Measurements from ENCODE around the gene ROGDI. TPM values are rescaled to one million over a fixed set of nuclear protein-coding genes. Genes with fewer than 3 reads are reported as not detected.

Gene ROGDI
- total and polyA plus RNA-seq, 7 donors, result 23.4 to 72.8 (median 47.9) TPM

GRCh38 chr16:4836727-4837126 lies 34.3 kb upstream of the ROGDI start:
- Histone ChIP-seq H3K36me3 (peaks cover 22 to 93% (median 39%) of the 10 kb centered on the region in 4 donors), H3K4me1 (no peaks in the 10 kb centered on the region), H3K9me3 (no peaks in the 10 kb centered on the region), H3K4me3 (no peak overlapping the region), H3K27me3 (no peaks in the 10 kb centered on the region), H3K27ac (no peak overlapping the region)
- TF ChIP-seq POLR2AphosphoS5 (IDR thresholded peaks at IDR 0.05), result no peak
- TF ChIP-seq POLR2A (IDR thresholded peaks at IDR 0.05), result no peak
- no peak for TF ChIP-seq EP300 (IDR thresholded peaks at IDR 0.05)
- TF ChIP-seq CTCF (IDR thresholded peaks at IDR 0.05), result no peak
- no peak for DNase-seq
- intact Hi-C loops (cut with DNase I), result no loop called here
- WGBS, 2 donors, result 88 to 91% methylated on average over 2 of the region's 2 CpGs

- Histone ChIP-seq H3K36me3 (peaks cover 34 to 93% (median 49%) of the 10 kb centered on the region in 4 donors), H3K27me3 (no peaks in the 10 kb centered on the region), H3K27ac (no peak overlapping the region), H3K9me3 (no peaks in the 10 kb centered on the region), H3K4me3 (no peak overlapping the region), H3K4me1 (no peaks in the 10 kb centered on the region)
- intact Hi-C loops (cut with DNase I), result no loop called here
- WGBS, 2 donors, result 42 to 73% methylated on average over 1 of the region's 1 CpG
- no peak for TF ChIP-seq CTCF (IDR thresholded peaks at IDR 0.05)
- TF ChIP-seq POLR2A (IDR thresholded peaks at IDR 0.05), result no peak
- TF ChIP-seq EP300 (IDR thresholded peaks at IDR 0.05), result no peak
- no peak for TF ChIP-seq POLR2AphosphoS5 (IDR thresholded peaks at IDR 0.05)
- no peak for DNase-seq
Observed at GRCh38 chr16:4833584-4833983, 31.2 kb upstream of the ROGDI start.

- Histone ChIP-seq H3K9me3 (no peaks in the 10 kb centered on the region), H3K27me3 (no peaks in the 10 kb centered on the region), H3K4me1 (no peaks in the 10 kb centered on the region), H3K4me3 (no peak overlapping the region), H3K36me3 (peaks cover 39 to 94% (median 53%) of the 10 kb centered on the region in 4 donors), H3K27ac (no peak overlapping the region)
- TF ChIP-seq EP300 (IDR thresholded peaks at IDR 0.05), result no peak
- no peak for DNase-seq
- 21 to 60% methylated on average over 6 of the region's 6 CpGs for WGBS, 2 donors
- intact Hi-C loops (cut with DNase I), result no loop called here
Observed at GRCh38 chr16:4832698-4833343, 30.4 kb upstream of the ROGDI start.

GRCh38 chr16:4831616-4832015 lies 29.2 kb upstream of the ROGDI start:
- H3K4me3 ChIP-seq, result no peak overlapping the region
- intact Hi-C loops (cut with DNase I), result no loop called here
- DNase-seq, result no peak
- H3K27me3 ChIP-seq, result no peaks in the 10 kb centered on the region
- peaks cover 39 to 95% (median 59%) of the 10 kb centered on the region in 4 donors for H3K36me3 ChIP-seq
- no peak overlapping the region for H3K27ac ChIP-seq
- H3K9me3 ChIP-seq, result no peaks in the 10 kb centered on the region
- 89 to 95% methylated on average over 8 of the region's 8 CpGs for WGBS, 2 donors
- H3K4me1 ChIP-seq, result no peaks in the 10 kb centered on the region
- no peak for TF ChIP-seq POLR2A (IDR thresholded peaks at IDR 0.05)

GRCh38 chr16:4830408-4830807 lies 28.0 kb upstream of the ROGDI start:
- intact Hi-C loops (cut with DNase I), result no loop called here
- Histone ChIP-seq H3K9me3 (no peaks in the 10 kb centered on the region), H3K4me1 (no peaks in the 10 kb centered on the region), H3K27ac (no peak overlapping the region), H3K36me3 (peaks cover 39 to 95% (median 61%) of the 10 kb centered on the region in 4 donors), H3K27me3 (no peaks in the 10 kb centered on the region), H3K4me3 (no peak overlapping the region)
- TF ChIP-seq POLR2AphosphoS5 (IDR thresholded peaks at IDR 0.05) (no peak), POLR2A (IDR thresholded peaks at IDR 0.05) (no peak), EP300 (IDR thresholded peaks at IDR 0.05) (no peak), CTCF (IDR thresholded peaks at IDR 0.05) (no peak)
- 94% methylated on average over 7 of the region's 7 CpGs for WGBS, 2 donors
- DNase-seq, result no peak

Data from sigmoid colon (tissue), 7 donors.